HepG2 (cell line): ENCODE results near the gene XXYLT1.

Source experiments
- E2F1 ChIP-seq: sonication (generic); formaldehyde crosslinking; IDR thresholded peaks from 2 replicates; pipeline ENCODE4 v1.5.0; 2020; ENCODE audit warnings: missing genetic modification reagents
- ETV6 ChIP-seq: sonication (generic); formaldehyde crosslinking; conservative IDR thresholded peaks from 2 replicates; pipeline ENCODE4 v1.4.0; 2020; ENCODE audit warnings: missing genetic modification reagents
- HHEX ChIP-seq: IDR thresholded peaks from 2 replicates; pipeline ENCODE4 v1.6.1; 2016; ENCODE audit warnings: control low read depth
- POLR2A ChIP-seq, 2 experiments: IDR thresholded peaks; 2 replicates each; pipeline ENCODE4 v1.6.1; 2011; ENCODE audit warnings: low read depth in 2 of 2, low read length in 2 of 2, mild to moderate bottlenecking in 1 of 2, moderate library complexity in 1 of 2; ENCODE audit not compliant: insufficient read depth in 1 of 2
- RBAK ChIP-seq: sonication (generic); formaldehyde crosslinking; IDR thresholded peaks from 2 replicates; pipeline ENCODE4 v1.5.1; 2020; ENCODE audit warnings: mild to moderate bottlenecking, missing genetic modification reagents
- SMARCE1 ChIP-seq: fragments of 450-650 bp; IDR thresholded peaks from 2 replicates; pipeline ENCODE4 v1.6.1; 2017; ENCODE audit warnings: borderline replicate concordance
- SRSF4 ChIP-seq: fragments of 200-400 bp; formaldehyde crosslinking; IDR thresholded peaks from one replicate; pipeline ENCODE4 v1.6.1; 2018; ENCODE audit warnings: mild to moderate bottlenecking, low read depth, low read length, moderate library complexity; ENCODE audit not compliant: poor library complexity, severe bottlenecking
- ZBTB40 ChIP-seq, 2 experiments: fragments of 450-650 bp in 1 of 2; sonication (generic) in 1 of 2; formaldehyde crosslinking in 1 of 2; IDR thresholded peaks; 2 replicates each; pipeline versions ENCODE4 v1.6.1 to v1.8.0; 2016 to 2022; ENCODE audit warnings: antibody characterized with exemption in 1 of 2, mild to moderate bottlenecking in 1 of 2, missing genetic modification reagents in 1 of 2
- ZNF576 ChIP-seq: sonication (generic); formaldehyde crosslinking; IDR thresholded peaks from 2 replicates; pipeline ENCODE4 v1.4.0; 2020; ENCODE audit warnings: mild to moderate bottlenecking, missing genetic modification reagents
- ZSCAN30 ChIP-seq: sonication (generic); formaldehyde crosslinking; IDR thresholded peaks from 2 replicates; pipeline ENCODE4 v1.5.0; 2020; ENCODE audit warnings: mild to moderate bottlenecking, missing genetic modification reagents
- TF ChIP-seq, protein P1 (sequence below): sonication (generic); formaldehyde crosslinking; conservative IDR thresholded peaks from 2 replicates; pipeline ENCODE4 v1.4.0; 2020; ENCODE audit warnings: missing genetic modification reagents
- TF ChIP-seq, protein P2 (sequence below): sonication (generic); formaldehyde crosslinking; IDR thresholded peaks from 2 replicates; pipeline ENCODE4 v1.4.0; 2020; ENCODE audit warnings: mild to moderate bottlenecking, missing genetic modification reagents

- TF ChIP-seq E2F1 (CRISPR knock-in tag) (no peak), ZBTB40 (IDR thresholded peaks at IDR 0.05) (no peak), ZBTB40 (CRISPR knock-in tag; IDR thresholded peaks at IDR 0.05) (no peak), RBAK (CRISPR knock-in tag) (no peak), ZSCAN30 (no peak), ZNF576 (no peak), ETV6 (CRISPR knock-in tag) (no peak), SRSF4 (no peak), HHEX (CRISPR knock-in tag) (no peak), POLR2A (IDR thresholded peaks at IDR 0.05; ENCODE audit: insufficient read depth in 1 of 2, low read depth in 2 of 2, low read length in 2 of 2) (no peak), SMARCE1 (no peak)
- TF ChIP-seq, protein P1, sequence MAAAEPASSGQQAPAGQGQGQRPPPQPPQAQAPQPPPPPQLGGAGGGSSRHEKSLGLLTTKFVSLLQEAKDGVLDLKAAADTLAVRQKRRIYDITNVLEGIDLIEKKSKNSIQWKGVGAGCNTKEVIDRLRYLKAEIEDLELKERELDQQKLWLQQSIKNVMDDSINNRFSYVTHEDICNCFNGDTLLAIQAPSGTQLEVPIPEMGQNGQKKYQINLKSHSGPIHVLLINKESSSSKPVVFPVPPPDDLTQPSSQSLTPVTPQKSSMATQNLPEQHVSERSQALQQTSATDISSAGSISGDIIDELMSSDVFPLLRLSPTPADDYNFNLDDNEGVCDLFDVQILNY (CRISPR knock-in tag), result no peak
- TF ChIP-seq, protein P2, sequence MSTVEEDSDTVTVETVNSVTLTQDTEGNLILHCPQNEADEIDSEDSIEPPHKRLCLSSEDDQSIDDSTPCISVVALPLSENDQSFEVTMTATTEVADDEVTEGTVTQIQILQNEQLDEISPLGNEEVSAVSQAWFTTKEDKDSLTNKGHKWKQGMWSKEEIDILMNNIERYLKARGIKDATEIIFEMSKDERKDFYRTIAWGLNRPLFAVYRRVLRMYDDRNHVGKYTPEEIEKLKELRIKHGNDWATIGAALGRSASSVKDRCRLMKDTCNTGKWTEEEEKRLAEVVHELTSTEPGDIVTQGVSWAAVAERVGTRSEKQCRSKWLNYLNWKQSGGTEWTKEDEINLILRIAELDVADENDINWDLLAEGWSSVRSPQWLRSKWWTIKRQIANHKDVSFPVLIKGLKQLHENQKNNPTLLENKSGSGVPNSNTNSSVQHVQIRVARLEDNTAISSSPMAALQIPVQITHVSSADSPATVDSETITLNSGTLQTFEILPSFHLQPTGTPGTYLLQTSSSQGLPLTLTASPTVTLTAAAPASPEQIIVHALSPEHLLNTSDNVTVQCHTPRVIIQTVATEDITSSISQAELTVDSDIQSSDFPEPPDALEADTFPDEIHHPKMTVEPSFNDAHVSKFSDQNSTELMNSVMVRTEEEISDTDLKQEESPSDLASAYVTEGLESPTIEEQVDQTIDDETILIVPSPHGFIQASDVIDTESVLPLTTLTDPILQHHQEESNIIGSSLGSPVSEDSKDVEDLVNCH, result no peak
Measured at GRCh38 chr3:195086885-195087284, 184.1 kb downstream of the XXYLT1 start.
